Measurements from ENCODE around the gene GPA33.

DNA sequence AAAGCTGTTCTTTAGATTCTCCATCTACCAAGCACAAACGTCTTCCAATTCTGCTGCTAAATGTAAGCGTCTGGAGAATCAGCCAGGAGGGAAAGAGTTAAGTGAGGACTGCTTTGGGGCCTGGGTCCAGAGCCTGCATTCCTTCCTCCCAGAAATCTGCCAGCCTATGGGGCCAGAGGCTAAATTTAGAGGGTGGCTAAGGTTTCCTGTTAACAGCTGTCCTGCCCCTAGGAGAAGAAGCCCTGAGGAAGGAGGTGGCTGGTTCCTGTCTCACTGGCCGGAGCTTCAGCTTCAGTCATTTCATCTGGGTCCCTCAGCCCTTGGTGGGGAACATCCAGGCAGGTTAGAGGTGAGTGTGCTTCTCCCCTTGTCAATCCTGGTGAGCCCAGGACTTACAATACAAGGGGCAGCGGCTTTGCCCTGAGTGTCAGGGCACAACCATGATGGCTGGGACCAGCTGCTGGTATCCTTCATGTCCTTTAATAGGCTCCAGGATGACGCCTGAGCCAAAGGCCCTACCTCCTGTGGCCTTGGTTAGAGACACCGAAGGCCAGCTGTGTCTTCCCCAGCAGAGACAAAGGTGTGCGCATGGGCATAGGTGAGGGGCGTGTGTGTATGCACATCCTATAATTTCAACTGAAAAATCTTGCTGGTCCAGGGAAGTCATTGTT is 3.8 kb upstream of the GPA33 start, which contains the start of gene STYXL2:
- TF ChIP-seq, protein P1, sequence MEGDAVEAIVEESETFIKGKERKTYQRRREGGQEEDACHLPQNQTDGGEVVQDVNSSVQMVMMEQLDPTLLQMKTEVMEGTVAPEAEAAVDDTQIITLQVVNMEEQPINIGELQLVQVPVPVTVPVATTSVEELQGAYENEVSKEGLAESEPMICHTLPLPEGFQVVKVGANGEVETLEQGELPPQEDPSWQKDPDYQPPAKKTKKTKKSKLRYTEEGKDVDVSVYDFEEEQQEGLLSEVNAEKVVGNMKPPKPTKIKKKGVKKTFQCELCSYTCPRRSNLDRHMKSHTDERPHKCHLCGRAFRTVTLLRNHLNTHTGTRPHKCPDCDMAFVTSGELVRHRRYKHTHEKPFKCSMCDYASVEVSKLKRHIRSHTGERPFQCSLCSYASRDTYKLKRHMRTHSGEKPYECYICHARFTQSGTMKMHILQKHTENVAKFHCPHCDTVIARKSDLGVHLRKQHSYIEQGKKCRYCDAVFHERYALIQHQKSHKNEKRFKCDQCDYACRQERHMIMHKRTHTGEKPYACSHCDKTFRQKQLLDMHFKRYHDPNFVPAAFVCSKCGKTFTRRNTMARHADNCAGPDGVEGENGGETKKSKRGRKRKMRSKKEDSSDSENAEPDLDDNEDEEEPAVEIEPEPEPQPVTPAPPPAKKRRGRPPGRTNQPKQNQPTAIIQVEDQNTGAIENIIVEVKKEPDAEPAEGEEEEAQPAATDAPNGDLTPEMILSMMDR (IDR thresholded peaks at IDR 0.05; ENCODE audit: low read depth, low read length), result no peak
- no peak for TF ChIP-seq POLR2A (IDR thresholded peaks at IDR 0.05; ENCODE audit: extremely low read depth, insufficient read length)
- TF ChIP-seq MYC (IDR thresholded peaks at IDR 0.05; ENCODE audit: low read depth, low read length), result no peak

All from NB4 (cell line).